H1 (cell line): ENCODE data around the gene NBAS. TPM values are rescaled to one million over a fixed set of nuclear protein-coding genes. Genes with fewer than 3 reads are reported as not detected.

Experiments used
- CTCF ChIA-PET: fragments of 300-600 bp; sonication (Branson Sonifier 250); formaldehyde crosslinking; loops from one replicate; lab custom pipeline; 2021; ENCODE audit not compliant: partially characterized antibody; lab: Charles Lee
- POLR2A ChIA-PET: fragments of 300-600 bp; sonication (Branson Sonifier 250); formaldehyde crosslinking; loops from one replicate; lab custom pipeline; 2021; ENCODE audit warnings: inconsistent platforms; ENCODE audit not compliant: partially characterized antibody; lab: Charles Lee
- DNase-seq, 2 experiments: peaks; one replicate each; pipeline versions ENCODE4 v3.0.0 to v3.0.0-alpha.2; 2010 to 2022; ENCODE audit warnings: low spot score in 2 of 2, low read depth in 1 of 2, mixed read lengths in 1 of 2
- FAIRE-seq: peaks from 2 replicates; lab custom pipeline; 2011; peaks lifted over from hg19 to GRCh38; lab: Jason Lieb, UNC
- H2AFZ ChIP-seq: 2 replicates; pipeline ENCODE4 v1.8.1; 2012; ENCODE audit warnings: low read length, inconsistent platforms
- H2AK5ac ChIP-seq: 2 replicates; pipeline ENCODE4 v1.6.1; 2013; ENCODE audit warnings: low read depth, low read length
- H2BK120ac ChIP-seq: replicated peaks from 2 replicates; pipeline ENCODE3; 2013; ENCODE audit warnings: low read depth, low read length, inconsistent platforms
- H2BK12ac ChIP-seq: 2 replicates; pipeline ENCODE4 v1.6.1; 2013; ENCODE audit warnings: low read depth, low read length
- H2BK15ac ChIP-seq: 2 replicates; pipeline ENCODE4 v1.6.1; 2013; ENCODE audit warnings: low read length
- H2BK20ac ChIP-seq: 2 replicates; pipeline ENCODE4 v1.6.1; 2013; ENCODE audit warnings: low read length
- H2BK5ac ChIP-seq: 2 replicates; pipeline ENCODE4 v1.6.1; 2013; ENCODE audit warnings: low read depth, low read length
- H3K14ac ChIP-seq: 2 replicates; pipeline ENCODE4 v1.6.1; 2013; ENCODE audit warnings: inconsistent platforms; ENCODE audit not compliant: insufficient read length
- H3K18ac ChIP-seq: 2 replicates; pipeline ENCODE4 v1.6.1; 2013; ENCODE audit warnings: low read length; ENCODE audit errors: extremely low read depth
- H3K23ac ChIP-seq: 2 replicates; pipeline ENCODE4 v1.6.1; 2013; ENCODE audit warnings: inconsistent platforms; ENCODE audit not compliant: insufficient read length
- H3K23me2 ChIP-seq: 2 replicates; pipeline ENCODE4 v1.6.1; 2013; ENCODE audit warnings: low read depth, low read length
- H3K27ac ChIP-seq: 2 replicates; pipeline ENCODE4 v1.6.1; 2011; ENCODE audit warnings: low read depth, low read length, inconsistent platforms
- H3K27me3 ChIP-seq, 4 experiments: replicated peaks in 1 of 4; 1 replicate in 1 of 4; 2 replicates in 3 of 4; pipeline versions ENCODE4 v1.6.1 to v1.8.1; 2011 to 2013; ENCODE audit warnings: low read length in 3 of 4, mild to moderate bottlenecking in 3 of 4, inconsistent platforms in 2 of 4, mixed read lengths in 2 of 4, moderate library complexity in 1 of 4; ENCODE audit not compliant: control insufficient read depth in 3 of 4, insufficient read depth in 3 of 4; ENCODE audit errors: extremely low read depth in 1 of 4
- H3K36me3 ChIP-seq, 4 experiments: 2 replicates each; pipeline versions ENCODE4 v1.6.1 to v1.8.1; 2011 to 2013; ENCODE audit warnings: mild to moderate bottlenecking in 4 of 4, low read length in 3 of 4, moderate library complexity in 2 of 4, control low read depth in 1 of 4, inconsistent platforms in 1 of 4; ENCODE audit not compliant: insufficient read depth in 4 of 4, control insufficient read depth in 2 of 4
- H3K4ac ChIP-seq: replicated peaks from 2 replicates; pipeline ENCODE3; 2013; ENCODE audit warnings: low read length, low read depth, mixed read lengths, inconsistent platforms; ENCODE audit not compliant: insufficient read length
- H3K4me1 ChIP-seq, 4 experiments: replicated peaks in 1 of 4; 1 replicate in 1 of 4; 2 replicates in 3 of 4; pipeline versions ENCODE4 v1.6.1 to v1.8.1; 2011 to 2013; ENCODE audit warnings: low read length in 3 of 4, inconsistent platforms in 2 of 4, mixed read lengths in 1 of 4; ENCODE audit not compliant: insufficient read depth in 4 of 4, control insufficient read depth in 3 of 4
- H3K4me2 ChIP-seq, 2 experiments: 2 replicates each; pipeline versions ENCODE4 v1.6.1 to v1.8.1; 2011 to 2013; ENCODE audit warnings: low read depth in 2 of 2, low read length in 2 of 2, control low read depth in 1 of 2, inconsistent platforms in 1 of 2, mild to moderate bottlenecking in 1 of 2; ENCODE audit not compliant: insufficient read depth in 1 of 2
- H3K4me3 ChIP-seq, 4 experiments: fragments of 200-600, 300-600 bp in 1 of 4; sonication (generic), shearing (Covaris generic), sonication (Bioruptor Twin) in 1 of 4; 2 replicates each; pipeline versions ENCODE4 v1.5.1 to v1.8.1; 2011 to 2016; ENCODE audit warnings: low read length in 4 of 4, low read depth in 3 of 4, control low read depth in 2 of 4, inconsistent platforms in 2 of 4, mild to moderate bottlenecking in 2 of 4, mixed read lengths in 1 of 4, moderate library complexity in 1 of 4; ENCODE audit not compliant: insufficient read depth in 2 of 4; ENCODE audit errors: extremely low read depth in 1 of 4
- H3K56ac ChIP-seq: replicated peaks from 2 replicates; pipeline ENCODE3; 2013; ENCODE audit warnings: low read depth, mild to moderate bottlenecking, mixed read lengths, low read length, inconsistent platforms; ENCODE audit not compliant: insufficient read length
- H3K79me1 ChIP-seq: 2 replicates; pipeline ENCODE4 v1.6.1; 2013; ENCODE audit warnings: low read depth, low read length, control low read depth
- H3K79me2 ChIP-seq, 2 experiments: 2 replicates each; pipeline versions ENCODE4 v1.6.1 to v1.8.1; 2012 to 2013; ENCODE audit warnings: low read length in 2 of 2, mild to moderate bottlenecking in 2 of 2, inconsistent platforms in 1 of 2; ENCODE audit not compliant: insufficient read depth in 2 of 2, control insufficient read depth in 1 of 2
- H3K9ac ChIP-seq, 4 experiments: replicated peaks in 1 of 4; 1 replicate in 1 of 4; 2 replicates in 3 of 4; pipeline versions ENCODE4 v1.6.1 to v1.8.1; 2011 to 2013; ENCODE audit warnings: low read depth in 3 of 4, low read length in 3 of 4, control low read depth in 2 of 4, mild to moderate bottlenecking in 2 of 4, moderate library complexity in 2 of 4, inconsistent platforms in 1 of 4; ENCODE audit errors: extremely low read depth in 1 of 4
- H3K9me3 ChIP-seq, 2 experiments: 2 replicates each; pipeline versions ENCODE4 v1.6.1 to v1.8.1; 2012 to 2013; ENCODE audit warnings: mild to moderate bottlenecking in 2 of 2, moderate library complexity in 2 of 2, control low read depth in 1 of 2, inconsistent platforms in 1 of 2, low read depth in 1 of 2, low read length in 1 of 2, mixed read lengths in 1 of 2; ENCODE audit not compliant: insufficient read depth in 2 of 2
- H4K20me1 ChIP-seq, 2 experiments: replicated peaks in 1 of 2; 2 replicates each; pipeline versions ENCODE3 to v1.8.1; 2011 to 2013; ENCODE audit warnings: inconsistent platforms in 2 of 2, low read length in 2 of 2, mild to moderate bottlenecking in 1 of 2; ENCODE audit not compliant: insufficient read depth in 2 of 2, control insufficient read depth in 1 of 2
- H4K5ac ChIP-seq: 2 replicates; pipeline ENCODE4 v1.6.1; 2013; ENCODE audit warnings: low read length, low read depth, mixed read lengths, inconsistent platforms; ENCODE audit not compliant: insufficient read length
- H4K8ac ChIP-seq: 2 replicates; pipeline ENCODE4 v1.8.0; 2013; ENCODE audit warnings: mild to moderate bottlenecking, moderate library complexity, low read length, inconsistent platforms; ENCODE audit not compliant: insufficient read depth; ENCODE audit errors: extremely low read depth
- H4K91ac ChIP-seq: replicated peaks from 2 replicates; pipeline ENCODE3; 2013; ENCODE audit warnings: low read length, mixed read lengths, inconsistent platforms; ENCODE audit not compliant: insufficient read length
- CBX5 ChIP-seq: fragments of 300-800, 300-1000 bp; sonication (generic); IDR thresholded peaks from 2 replicates; pipeline ENCODE4 v1.7.1; 2016; ENCODE audit warnings: antibody characterized with exemption, low read length, low read depth
- CBX8 ChIP-seq: fragments of 300-800, 300-1000 bp; sonication (generic); IDR thresholded peaks from 2 replicates; pipeline ENCODE4 v1.7.1; 2016; ENCODE audit warnings: low read depth, low read length, borderline replicate concordance
- CHD1 ChIP-seq: IDR thresholded peaks from 2 replicates; pipeline ENCODE4 v1.6.1; 2012; ENCODE audit warnings: low read depth, low read length, improper control_type of control experiment
- CHD2 ChIP-seq: IDR thresholded peaks from 2 replicates; pipeline ENCODE4 v1.6.1; 2012; ENCODE audit warnings: low read length, improper control_type of control experiment
- GABPA ChIP-seq: IDR thresholded peaks from 2 replicates; pipeline ENCODE4 v1.6.1; 2011; ENCODE audit warnings: mild to moderate bottlenecking, low read length, moderate library complexity, borderline replicate concordance; ENCODE audit not compliant: insufficient read depth
- HDAC6 ChIP-seq: IDR thresholded peaks from one replicate; pipeline ENCODE4 v1.7.1; 2012; ENCODE audit warnings: low read depth, mild to moderate bottlenecking, inconsistent platforms, low read length, moderate library complexity
- KDM1A ChIP-seq: fragments of 200-600, 300-600 bp; sonication (generic); IDR thresholded peaks from 2 replicates; pipeline ENCODE4 v1.7.1; 2016; ENCODE audit warnings: mild to moderate bottlenecking, low read length, borderline replicate concordance
- MAFK ChIP-seq: IDR thresholded peaks from 2 replicates; pipeline ENCODE4 v1.6.1; 2012; ENCODE audit warnings: low read depth, mild to moderate bottlenecking, improper control_type of control experiment, low read length
- NANOG ChIP-seq: IDR thresholded peaks from 2 replicates; pipeline ENCODE4 v1.6.1; 2011; ENCODE audit warnings: low read length, low read depth, mild to moderate bottlenecking, inconsistent platforms; ENCODE audit not compliant: insufficient read depth, poor library complexity, severe bottlenecking
- RAD21 ChIP-seq, 2 experiments: IDR thresholded peaks in 1 of 2; conservative IDR thresholded peaks in 1 of 2; 2 replicates each; pipeline ENCODE4 v1.6.1; 2011; ENCODE audit warnings: low read depth in 2 of 2, low read length in 2 of 2, improper control_type of control experiment in 1 of 2, inconsistent platforms in 1 of 2, mild to moderate bottlenecking in 1 of 2, moderate library complexity in 1 of 2
- RFX5 ChIP-seq: IDR thresholded peaks from 2 replicates; pipeline ENCODE4 v1.6.1; 2011; ENCODE audit warnings: low read depth, low read length, improper control_type of control experiment, borderline replicate concordance
- SIN3A ChIP-seq, 2 experiments: IDR thresholded peaks in 1 of 2; conservative IDR thresholded peaks in 1 of 2; 2 replicates each; pipeline ENCODE4 v1.6.1; 2011 to 2012; ENCODE audit warnings: low read length in 2 of 2, improper control_type of control experiment in 1 of 2, low read depth in 1 of 2, mild to moderate bottlenecking in 1 of 2
- SP2 ChIP-seq: IDR thresholded peaks from 2 replicates; pipeline ENCODE4 v1.6.1; 2012; ENCODE audit warnings: mild to moderate bottlenecking, low read length, inconsistent platforms
- TEAD4 ChIP-seq: IDR thresholded peaks from 2 replicates; pipeline ENCODE4 v1.6.1; 2012; ENCODE audit warnings: low read depth, low read length, inconsistent platforms, mixed read lengths
- WGBS, 2 experiments: shearing (Covaris generic) in 1 of 2; methylation state at CpG; one replicate each; pipeline versions ENCODE4 v1.1.6 to v1.1.7; 2013 to 2015; ENCODE audit warnings: low lambda C conversion rate in 2 of 2, mixed read lengths in 2 of 2, inconsistent platforms in 1 of 2, low coverage in 1 of 2, missing lambda C conversion rate in 1 of 2; ENCODE audit not compliant: insufficient replicate concordance in 2 of 2, insufficient coverage in 1 of 2, insufficient read length in 1 of 2; ENCODE audit errors: extremely low coverage in 1 of 2, missing lambda C conversion rate in 1 of 2; 5-methylcytosine and 5-hydroxymethylcytosine counted together
- polyA plus RNA-seq, 7 experiments: library from polyadenylated mRNA; depleted of rRNA in 3 of 7; stranded (reverse) in 5 of 7; unstranded in 2 of 7; fragments of >200 nt in 5 of 7; fragments of 200-250 nt in 2 of 7; gene quantifications; 1 replicate in 5 of 7; 2 replicates in 1 of 7; 4 replicates in 1 of 7; pipeline versions ENCODE4 v1.2.1 to v1.2.3, GENCODE V29; 2011 to 2013; ENCODE audit warnings: missing spikeins in 2 of 7, mixed read lengths in 2 of 7
- total RNA-seq: library from RNA; stranded (reverse); fragmentation: NEBNext Ultra II Directional; extraction: Animal tissue kit (Norgen Biotek cat#: 25700); gene quantifications from 2 replicates; pipeline ENCODE4 v1.2.1, GENCODE V29; 2021

Gene NBAS
- total and polyA plus RNA-seq, 2 of the 8 experiments (the other 6 are each of a cell fraction or from before 2014, with no cell fraction given): 19.6 to 34.8 TPM

DNA sequence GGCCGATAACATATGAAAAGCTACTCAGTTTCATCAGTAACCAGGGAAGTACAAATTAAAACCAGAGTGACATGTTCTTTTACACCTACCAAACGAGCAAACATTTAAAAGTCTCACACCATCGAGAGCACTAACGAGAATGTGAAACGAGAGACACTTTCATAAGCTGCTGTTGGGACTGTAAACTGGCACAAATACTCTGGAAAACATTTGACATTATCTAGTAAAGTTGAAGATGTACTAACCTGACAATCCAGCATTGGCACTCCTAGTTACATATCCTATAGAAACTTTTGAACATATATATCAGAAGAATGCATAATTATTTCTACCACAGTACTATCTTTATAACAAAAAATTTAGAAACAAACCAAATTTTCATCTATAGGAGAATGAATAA is 28.1 kb downstream of the NBAS start:
- Histone ChIP-seq H3K9me3 (no peaks in the 10 kb centered on the region), H2BK20ac (no peak overlapping the region), H2AFZ (no peak overlapping the region), H3K4me1 (no peaks in the 10 kb centered on the region), H3K27ac (no peak overlapping the region), H2BK120ac (no peak overlapping the region), H4K5ac (no peak overlapping the region), H2BK12ac (no peak overlapping the region), H3K9ac (no peak overlapping the region), H3K79me1 (no peaks in the 10 kb centered on the region; the same call in 1 of the 2 replicates), H3K4me2 (no peak overlapping the region), H2BK5ac (no peak overlapping the region), H3K79me2 (no peaks in the 10 kb centered on the region), H4K20me1 (peaks cover 0 to 1% of the 10 kb centered on the region in 2 experiments), H3K18ac (no peak overlapping the region), H3K14ac (no peak overlapping the region), H2AK5ac (no peak overlapping the region), H2BK15ac (no peak overlapping the region), H3K27me3 (no peaks in the 10 kb centered on the region), H3K56ac (no peak overlapping the region), H3K36me3 (peaks cover 0 to 3% (median 0%) of the 10 kb centered on the region in 4 experiments; a peak in 4 of 8 replicates), H4K91ac (no peak overlapping the region), H3K23me2 (peaks cover under 1% of the 10 kb centered on the region; the same call in 1 of the 2 replicates), H3K4me3 (no peak overlapping the region), H3K23ac (no peak overlapping the region), H3K4ac (no peak overlapping the region), H4K8ac (no peak overlapping the region)
- CTCF ChIA-PET: interaction anchor here (1.2 to 1.5 kb wide), 2 partner anchors 13 to 27 kb away, joined by 3 read pairs; no protein-coding TSS in a partner anchor
- FAIRE-seq: peak; percentile 24
- DNase-seq: no peak
- 94% methylated on average over 5 of the region's 5 CpGs; no CpG with 5 or more reads in 1 of the 2 experiments for WGBS, 2 experiments
- POLR2A ChIA-PET: no interaction called here
- TF ChIP-seq CHD1 (no peak), RFX5 (no peak), SP2 (no peak), CHD2 (no peak), GABPA (no peak), CBX5 (no peak), KDM1A (no peak), RAD21 (IDR thresholded peaks at IDR 0.05 in 1 of 2, conservative IDR thresholded peaks at IDR 0.05 in 1 of 2; ENCODE audit: low read depth in 2 of 2, low read length in 2 of 2) (no peak), HDAC6 (no peak), TEAD4 (no peak), MAFK (no peak), CBX8 (no peak), SIN3A (conservative IDR thresholded peaks at IDR 0.05 in 1 of 2, IDR thresholded peaks at IDR 0.05 in 1 of 2; ENCODE audit: low read depth in 1 of 2, low read length in 2 of 2) (no peak), NANOG (no peak)
